HAP-1 (cell line): ENCODE measurements around the gene RHD.
"Not testable (repeated sequence)": the region's sequence is repeated elsewhere in the genome, so short reads cannot be mapped to it uniquely, and the experiment has no call there.

Experiments used
- DNase-seq, 2 experiments: peaks; one replicate each; pipeline ENCODE4 v3.0.0-alpha.2; 2016 to 2020; ENCODE audit warnings: low spot score in 2 of 2
- H3K27me3 ChIP-seq: fragments of 250-450 bp; sonication (Bioruptor Pico); 2 replicates; pipeline ENCODE4 v1.5.1; 2020; ENCODE audit warnings: low read depth, mild to moderate bottlenecking, moderate library complexity
- H3K36me3 ChIP-seq: fragments of 250-450 bp; sonication (Bioruptor Pico); replicated peaks from 2 replicates; pipeline ENCODE4 v1.5.1; 2020; ENCODE audit warnings: mild to moderate bottlenecking
- H3K4me1 ChIP-seq: fragments of 250-450 bp; sonication (Bioruptor Pico); 2 replicates; pipeline ENCODE4 v1.5.1; 2020; ENCODE audit warnings: mild to moderate bottlenecking
- H3K4me3 ChIP-seq: fragments of 250-450 bp; sonication (Bioruptor Pico); 2 replicates; pipeline ENCODE4 v1.5.1; 2020; ENCODE audit warnings: mild to moderate bottlenecking, moderate library complexity
- H3K9me3 ChIP-seq: fragments of 250-450 bp; sonication (Bioruptor Pico); 2 replicates; pipeline ENCODE4 v1.5.1; 2020; ENCODE audit warnings: mild to moderate bottlenecking, moderate library complexity
- in situ Hi-C: fragments of 300-500 bp; cut with MboI; formaldehyde crosslinking; loops from 3 replicates; pipeline ENCODE4 v1.14.3; 2020; ENCODE audit warnings: low sequenced_read_pairs, inconsistent platforms, mixed read lengths

The RHD gene

DNA sequence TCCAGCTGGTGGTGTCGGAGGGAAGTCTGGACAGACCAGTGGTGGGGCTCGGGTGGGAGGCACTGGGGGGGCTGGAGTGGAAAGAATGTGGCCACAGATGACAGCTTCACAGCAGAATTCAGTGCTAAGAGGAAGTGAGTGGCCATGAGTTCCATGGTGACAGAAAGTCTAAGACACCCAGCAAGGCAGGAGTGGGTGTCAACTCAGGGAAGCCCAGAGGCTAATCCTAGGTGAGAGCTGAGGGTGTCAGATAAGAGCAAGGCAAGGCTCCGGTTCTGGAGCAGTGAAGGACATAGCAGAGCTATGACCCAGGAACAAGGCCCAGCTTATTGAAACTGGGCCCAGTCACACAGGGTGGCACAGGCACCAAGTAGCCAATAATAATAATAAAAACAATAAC is 30.0 kb downstream of the RHD start:
- H3K9me3 ChIP-seq, H3K4me3 ChIP-seq, H3K36me3 ChIP-seq, in situ Hi-C loops, H3K4me1 ChIP-seq, DNase-seq, H3K27me3 ChIP-seq: not testable (repeated sequence)

DNA sequence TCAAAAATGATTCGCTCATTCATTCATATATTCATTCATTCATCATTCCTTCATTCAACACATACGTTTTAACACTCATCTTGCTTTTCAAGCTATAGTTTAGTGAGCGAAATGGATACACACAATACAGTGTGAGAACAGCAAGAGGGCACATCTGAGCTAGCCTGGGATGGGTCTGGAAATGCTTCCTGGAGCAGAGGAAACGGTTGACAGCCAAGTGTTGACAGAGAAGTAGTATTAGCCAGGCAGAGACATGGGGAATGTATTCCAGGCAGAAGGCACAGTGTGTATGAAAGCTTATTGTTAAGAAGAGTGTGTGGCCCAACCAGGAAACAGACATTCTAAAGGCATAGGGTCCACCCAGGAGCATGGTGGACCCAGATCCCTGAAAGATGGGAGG is 32.6 kb downstream of the RHD start:
- H3K36me3 ChIP-seq, H3K27me3 ChIP-seq, H3K4me3 ChIP-seq, DNase-seq, in situ Hi-C loops, H3K9me3 ChIP-seq, H3K4me1 ChIP-seq: not testable (repeated sequence)

DNA sequence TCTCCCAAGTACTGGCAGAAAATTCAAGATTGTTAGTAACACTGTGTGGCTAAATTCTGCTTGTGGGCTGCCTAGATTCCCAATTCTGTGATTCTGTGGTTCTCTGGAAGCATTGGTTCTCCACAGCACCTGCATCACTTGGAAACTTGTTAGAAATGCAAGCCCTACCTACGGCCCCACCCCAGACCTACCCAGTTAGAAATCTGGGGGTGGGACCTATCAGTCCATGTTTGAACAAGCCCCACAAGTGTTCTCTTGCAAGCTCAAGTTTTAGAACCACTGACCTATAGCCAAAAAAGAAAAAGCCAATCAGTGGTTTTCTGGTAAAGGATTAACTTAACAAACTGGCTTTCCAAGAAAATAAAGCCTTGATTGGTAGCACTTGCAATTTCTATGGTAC is 35.9 kb downstream of the RHD start:
- H3K27me3 ChIP-seq, H3K4me3 ChIP-seq, H3K36me3 ChIP-seq, H3K4me1 ChIP-seq, in situ Hi-C loops, H3K9me3 ChIP-seq, DNase-seq: not testable (repeated sequence)

- H3K9me3 ChIP-seq, DNase-seq, H3K27me3 ChIP-seq, in situ Hi-C loops, H3K4me3 ChIP-seq, H3K4me1 ChIP-seq, H3K36me3 ChIP-seq: not testable (repeated sequence)
Measured at GRCh38 chr1:25309085-25309484, 36.8 kb downstream of the RHD start.

DNA sequence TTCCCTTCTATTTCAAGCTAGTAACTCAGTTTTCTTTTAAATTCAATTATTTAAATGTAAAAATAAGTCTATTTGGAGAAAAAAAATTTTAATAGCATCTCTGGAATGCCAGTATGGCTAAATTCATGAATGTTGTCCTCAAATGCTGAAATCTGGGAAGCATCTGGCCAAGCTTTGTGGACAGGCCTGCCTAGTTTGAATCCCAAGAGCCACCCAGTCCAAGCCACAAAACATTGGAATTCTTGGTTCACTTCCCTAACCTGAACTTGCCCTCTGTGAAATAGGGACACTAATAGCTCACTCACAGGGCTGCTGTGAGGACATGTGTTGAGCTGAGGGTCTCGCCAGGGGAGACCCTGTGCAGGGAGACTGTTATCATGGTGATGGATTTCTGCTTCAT is 37.2 kb downstream of the RHD start:
- H3K9me3 ChIP-seq, DNase-seq, H3K4me3 ChIP-seq, H3K36me3 ChIP-seq, H3K4me1 ChIP-seq, H3K27me3 ChIP-seq, in situ Hi-C loops: not testable (repeated sequence)

DNA sequence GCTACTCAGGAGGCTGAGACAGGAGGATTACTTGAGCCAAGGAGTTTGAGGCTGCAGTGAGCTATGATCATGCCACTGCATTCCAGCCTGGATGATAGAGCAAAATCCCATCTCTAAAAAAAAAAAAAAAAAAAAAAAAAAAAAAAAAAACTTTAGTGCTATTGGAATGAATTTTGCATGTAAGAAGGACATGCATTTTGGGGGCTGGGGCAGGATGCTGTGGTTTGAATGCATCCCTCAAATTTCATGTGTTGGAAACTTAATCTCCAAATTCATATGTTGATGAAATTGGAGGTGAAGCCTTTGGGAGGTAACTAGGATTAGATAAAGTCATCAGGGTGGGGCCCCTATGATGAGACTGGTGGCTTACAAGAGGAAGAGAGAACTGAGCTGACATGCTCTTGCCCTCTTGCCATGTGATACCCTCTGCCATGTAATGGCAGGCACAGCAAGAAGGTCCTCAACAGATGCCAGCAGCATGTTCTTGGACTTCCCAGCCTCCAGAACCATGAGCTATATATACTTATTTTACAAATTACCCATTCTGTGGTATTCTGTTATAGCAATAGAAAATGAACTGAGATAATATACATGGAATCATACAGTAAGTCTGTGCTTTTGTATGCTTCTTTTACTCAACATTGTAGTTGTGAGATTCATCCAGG is 40.6 kb downstream of the RHD start:
- in situ Hi-C loops, H3K27me3 ChIP-seq, H3K9me3 ChIP-seq, H3K4me1 ChIP-seq, DNase-seq, H3K36me3 ChIP-seq, H3K4me3 ChIP-seq: not testable (repeated sequence)

- H3K4me1 ChIP-seq, H3K36me3 ChIP-seq, H3K27me3 ChIP-seq, H3K9me3 ChIP-seq, in situ Hi-C loops, DNase-seq, H3K4me3 ChIP-seq: not testable (repeated sequence)
Measured at GRCh38 chr1:25320314-25320938, 48.1 kb downstream of the RHD start.

DNA sequence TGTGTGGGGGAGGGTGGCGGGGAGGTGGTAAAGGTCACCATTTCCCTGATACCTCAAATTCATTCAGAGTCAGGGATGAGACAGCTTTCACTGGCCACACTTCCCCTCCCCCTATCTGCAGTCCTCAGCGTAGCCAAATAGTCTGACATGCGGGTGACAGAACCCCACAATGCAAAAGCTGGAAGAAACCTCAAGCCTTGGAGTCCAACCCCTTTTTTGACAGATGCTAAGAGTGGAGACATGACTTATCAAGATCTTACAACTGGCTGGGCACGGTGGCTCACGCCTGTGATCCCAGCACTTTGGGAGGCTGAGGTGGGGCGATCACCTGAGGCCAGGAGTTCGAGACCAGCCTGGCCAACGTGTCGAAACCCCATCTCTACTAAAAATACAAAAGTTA is 49.8 kb downstream of the RHD start:
- H3K36me3 ChIP-seq, DNase-seq, H3K9me3 ChIP-seq, H3K4me3 ChIP-seq, in situ Hi-C loops, H3K27me3 ChIP-seq, H3K4me1 ChIP-seq: not testable (repeated sequence)

GRCh38 chr1:25324407-25324806 is 52.1 kb downstream of the RHD start:
- DNase-seq, H3K4me1 ChIP-seq, in situ Hi-C loops, H3K9me3 ChIP-seq, H3K36me3 ChIP-seq, H3K4me3 ChIP-seq, H3K27me3 ChIP-seq: not testable (repeated sequence)

DNA sequence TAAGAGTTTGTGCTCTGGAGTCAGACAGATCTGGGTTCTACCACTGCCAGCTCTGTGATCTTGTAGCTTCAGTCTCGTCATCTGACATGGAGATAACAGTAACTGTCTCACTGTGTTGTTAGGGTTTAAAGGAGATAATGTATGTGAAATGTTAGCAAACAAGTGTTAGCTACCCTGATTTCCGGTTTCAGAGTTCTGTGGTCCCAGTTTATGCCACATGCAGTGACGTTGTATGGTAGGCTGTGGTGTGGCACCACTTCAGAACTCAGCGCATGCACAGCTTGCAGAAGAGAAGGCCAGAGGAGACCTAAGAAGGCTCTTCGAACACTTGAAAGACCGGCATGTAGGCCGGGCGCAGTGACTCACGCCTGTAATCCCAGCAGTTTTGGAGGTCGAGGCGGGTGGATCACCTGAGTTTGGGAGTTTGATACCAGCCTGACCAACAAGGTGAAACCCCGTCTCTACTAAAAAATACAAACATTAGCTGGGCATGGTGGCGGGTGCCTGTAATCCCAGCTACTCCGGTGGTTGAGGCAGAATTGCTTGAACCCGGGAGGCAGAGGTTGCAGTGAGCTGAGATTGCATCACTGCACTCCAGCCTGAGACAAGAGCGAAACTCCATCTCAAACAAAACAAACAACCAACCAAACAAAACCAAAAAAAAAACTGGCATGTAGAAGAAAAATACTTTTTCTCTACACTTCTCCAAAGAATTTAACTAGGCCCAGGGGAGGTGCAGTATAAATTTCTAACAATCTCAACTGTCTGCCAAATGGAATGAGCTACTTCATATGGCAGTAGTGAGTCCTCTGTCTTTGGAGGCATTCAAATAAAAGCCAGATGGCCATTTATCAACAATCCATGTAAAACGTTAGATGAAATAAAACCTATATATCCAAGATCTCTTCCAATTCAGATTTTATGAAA is 55.8 kb downstream of the RHD start:
- DNase-seq, H3K4me1 ChIP-seq, H3K9me3 ChIP-seq, H3K27me3 ChIP-seq, H3K4me3 ChIP-seq, H3K36me3 ChIP-seq, in situ Hi-C loops: not testable (repeated sequence)

GRCh38 chr1:25328791-25329185 is 56.5 kb downstream of the RHD start:
- in situ Hi-C loops, DNase-seq, H3K27me3 ChIP-seq, H3K36me3 ChIP-seq, H3K9me3 ChIP-seq, H3K4me3 ChIP-seq, H3K4me1 ChIP-seq: not testable (repeated sequence)

- H3K36me3 ChIP-seq, H3K27me3 ChIP-seq, H3K4me1 ChIP-seq, H3K4me3 ChIP-seq, in situ Hi-C loops, DNase-seq, H3K9me3 ChIP-seq: not testable (repeated sequence)
Measured at GRCh38 chr1:25329336-25329735, 57.0 kb downstream of the RHD start.

DNA sequence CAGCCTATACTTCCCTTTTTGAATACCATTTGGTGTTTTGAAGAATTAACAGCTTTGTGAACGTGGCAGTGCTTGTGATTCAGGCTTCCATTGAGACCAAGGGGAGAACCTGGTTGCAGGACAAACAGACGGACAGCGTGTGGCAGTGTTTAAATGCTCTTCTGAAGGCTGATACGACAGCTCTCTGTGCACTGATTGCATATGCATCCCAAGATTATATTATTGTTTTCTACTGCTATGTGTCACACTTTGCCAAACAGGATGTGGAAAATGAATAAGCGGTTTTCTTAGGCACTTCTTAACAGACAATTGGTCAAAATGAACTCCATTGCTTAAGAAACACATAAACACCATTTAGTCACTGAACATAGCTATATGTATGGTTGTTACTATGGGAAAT is 57.6 kb downstream of the RHD start:
- H3K27me3 ChIP-seq, DNase-seq, in situ Hi-C loops: not testable (repeated sequence)

DNA sequence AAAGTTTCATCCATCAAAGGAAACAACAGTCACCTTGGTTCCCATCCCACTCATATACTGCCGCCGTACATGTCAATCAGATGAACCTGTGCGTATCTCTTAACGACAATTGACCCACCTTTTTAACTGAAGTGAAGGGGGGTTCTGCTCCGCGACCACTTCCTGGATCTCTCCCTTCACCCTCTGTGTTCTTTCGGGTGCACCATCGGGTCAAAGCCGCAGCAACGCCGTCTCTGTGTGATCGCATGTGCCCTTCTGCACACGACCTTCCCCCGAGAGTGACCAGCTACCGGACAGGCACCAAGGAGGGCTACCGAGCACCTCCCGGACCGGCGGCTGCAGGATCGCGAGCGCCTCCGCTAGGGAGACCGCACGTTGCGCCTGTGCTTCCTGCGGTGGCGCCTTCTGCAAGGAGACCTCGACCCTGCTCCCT is 64.6 kb downstream of the RHD start:
- H3K9me3 ChIP-seq, H3K27me3 ChIP-seq, H3K36me3 ChIP-seq, in situ Hi-C loops: not testable (repeated sequence)
- DNase-seq = peak in 1 of 2 experiments; percentile 64
- Histone ChIP-seq H3K4me1 (peaks cover 15% of the 10 kb centered on the region), H3K4me3 (peak overlapping the region; percentile 52)

More for the DNA sequence above, 57.6 kb downstream of the RHD start:
- not testable (repeated sequence) for H3K4me3 ChIP-seq, H3K9me3 ChIP-seq, H3K36me3 ChIP-seq, H3K4me1 ChIP-seq
